ELR (cell line): Measurements from ENCODE around the gene MAGOHB.

Experiments used
- DNase-seq: peaks from one replicate; pipeline ENCODE4 v3.0.0-alpha.2; 2015; ENCODE audit warnings: low read depth

The MAGOHB gene

GRCh38 chr12:10554756-10555481 lies 58.5 kb downstream of the MAGOHB start:
- DNase-seq = no peak

- DNase-seq = no peak
Measured at GRCh38 chr12:10554228-10554755, 59.1 kb downstream of the MAGOHB start.
